Left renal cortex interstitium (tissue), 4 donors: Measurements from ENCODE around the gene EPC1. TPM values are rescaled to one million over a fixed set of nuclear protein-coding genes. Genes with fewer than 3 reads are reported as not detected.
"Not testable (repeated sequence)": the region's sequence is repeated elsewhere in the genome, so short reads cannot be mapped to it uniquely, and the experiment has no call there.

Source experiments
- DNase-seq, 4 donors: peaks; one replicate each; pipeline ENCODE4 v3.0.0-alpha.2; 2013; ENCODE audit warnings: low read depth in 4 of 4, low spot score in 2 of 4, missing footprints in 1 of 4
- polyA plus RNA-seq, 4 donors: library from polyadenylated mRNA; unstranded; fragments of 120-200 nt; gene quantifications; one replicate each; pipeline ENCODE4 v1.2.1, GENCODE V29; 2013; ENCODE audit not compliant: insufficient read length in 4 of 4

The EPC1 gene
- polyA plus RNA-seq, 4 donors: 52.5 to 73.5 (median 69.4) TPM

GRCh38 chr10:32298075-32298812 is 48.7 kb downstream of the EPC1 start:
- DNase-seq: no peak

- DNase-seq: no peak
Observed at GRCh38 chr10:32295027-32295426, 51.9 kb downstream of the EPC1 start.

- no peak for DNase-seq
Observed at GRCh38 chr10:32293581-32293980, 53.4 kb downstream of the EPC1 start.

DNA sequence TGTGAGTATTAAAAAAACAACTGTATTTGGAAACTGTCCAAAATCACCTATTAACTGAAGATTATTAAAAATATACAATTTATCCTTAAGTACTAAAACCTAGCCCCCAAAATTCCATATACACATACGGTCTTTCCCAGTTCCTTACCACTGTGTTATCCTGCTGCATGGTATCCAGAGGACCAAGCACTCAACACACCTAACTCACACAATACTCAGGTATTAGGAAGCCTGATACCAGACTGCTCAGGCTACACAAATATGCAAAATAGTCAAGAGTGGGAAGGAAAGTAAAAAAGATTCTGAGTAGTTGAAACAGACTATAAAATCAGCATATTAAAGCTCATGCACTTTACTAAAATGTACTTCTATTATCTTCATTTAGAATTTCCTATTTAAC is 67.2 kb downstream of the EPC1 start:
- no peak for DNase-seq

GRCh38 chr10:32273336-32273735 is 73.6 kb downstream of the EPC1 start:
- DNase-seq: no peak

GRCh38 chr10:32271617-32272016 is 75.3 kb downstream of the EPC1 start:
- DNase-seq: no peak

DNA sequence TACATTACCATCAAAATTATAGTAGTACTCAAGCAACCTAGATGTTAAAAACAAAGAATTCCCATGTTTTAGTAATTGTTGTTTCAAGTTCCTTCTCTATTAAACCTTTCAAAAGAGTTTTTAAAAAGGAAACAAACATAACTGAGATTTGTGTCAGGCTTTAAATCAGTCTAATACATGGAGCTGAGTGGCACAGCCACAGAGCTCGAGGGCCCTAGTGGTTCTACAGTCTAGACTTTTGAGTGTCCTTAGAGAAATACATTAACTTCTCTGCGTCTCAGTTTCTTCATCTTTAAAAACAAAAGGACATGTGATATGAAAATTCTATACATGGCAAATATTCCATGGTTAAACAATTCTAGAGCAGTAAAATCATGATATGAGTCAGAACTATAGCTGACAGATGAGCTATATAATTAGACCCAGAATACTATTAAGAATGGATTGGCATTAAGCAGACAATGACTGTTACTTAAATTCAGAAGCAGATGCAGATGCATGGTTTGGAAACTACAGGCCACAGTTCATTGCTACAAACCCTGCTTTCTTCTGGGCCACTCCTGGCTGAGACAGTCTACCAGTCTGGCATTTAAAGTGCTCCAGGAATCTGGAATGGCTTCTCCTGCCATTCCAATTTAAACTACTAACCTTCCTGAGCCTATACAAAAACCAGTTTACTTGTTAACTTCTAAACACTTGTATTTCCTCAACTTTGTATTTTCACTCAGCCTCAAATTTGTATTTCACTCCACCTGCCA is 77.4 kb downstream of the EPC1 start:
- DNase-seq: no peak

- DNase-seq: no peak
Observed at GRCh38 chr10:32268788-32269187, 78.2 kb downstream of the EPC1 start.

GRCh38 chr10:32266979-32267378 is 80.0 kb downstream of the EPC1 start:
- DNase-seq: no peak

DNA sequence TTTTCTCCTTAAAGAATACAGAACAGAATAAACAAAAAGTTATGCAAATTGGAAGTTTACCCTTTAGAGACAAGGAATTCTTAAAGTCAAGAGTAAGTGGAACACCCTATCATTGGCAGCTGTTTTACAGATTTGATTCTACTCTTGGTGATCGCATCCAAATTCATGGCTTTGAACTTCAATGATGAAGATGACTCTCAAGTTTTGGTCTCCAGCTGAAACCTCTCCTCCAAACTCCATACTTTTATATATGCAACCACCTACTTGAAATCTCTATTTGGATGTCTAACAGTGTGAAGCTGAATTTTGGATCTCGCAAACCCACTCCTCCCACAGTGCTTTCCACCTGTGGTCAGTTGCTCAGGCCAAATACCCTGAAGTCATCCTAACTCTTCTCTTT is 80.4 kb downstream of the EPC1 start:
- DNase-seq: no peak

DNA sequence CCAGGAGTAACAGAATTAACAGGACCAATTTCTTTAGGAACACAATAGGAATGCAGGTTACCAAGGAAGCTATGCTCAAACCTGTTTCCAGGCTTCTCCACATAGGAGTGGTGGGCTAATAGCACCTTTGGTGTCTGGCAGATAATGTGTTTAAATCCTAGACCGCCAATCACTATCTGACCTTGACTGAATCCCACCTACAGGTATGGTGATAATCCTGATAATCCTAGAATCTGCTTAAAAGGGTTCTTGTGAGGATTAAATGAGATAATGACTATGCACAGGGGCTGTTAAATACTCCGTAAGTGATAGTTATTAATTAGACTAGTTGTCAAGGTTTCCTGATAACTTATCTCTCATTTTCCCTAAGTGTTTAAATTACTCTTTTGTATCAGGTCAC is 81.2 kb downstream of the EPC1 start:
- DNase-seq: no peak

DNA sequence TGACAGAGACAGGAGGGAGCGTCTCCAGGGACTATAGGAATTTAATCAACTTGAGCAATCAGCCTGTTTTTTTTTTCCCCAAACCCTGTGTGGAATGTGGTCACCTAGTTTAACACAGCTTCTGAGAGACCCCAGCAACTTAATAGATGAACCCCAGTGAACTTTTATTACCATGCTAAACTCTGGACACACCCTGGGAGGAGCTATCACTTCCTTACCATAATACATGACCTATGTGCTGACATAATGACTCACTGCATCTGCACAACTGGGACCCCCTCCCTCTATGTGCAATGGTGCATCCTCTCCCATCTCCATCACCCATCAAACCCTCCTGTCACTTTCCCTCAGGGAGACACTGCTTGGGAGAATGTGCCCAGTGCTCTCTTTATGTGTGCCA is 83.7 kb downstream of the EPC1 start:
- DNase-seq: no peak

GRCh38 chr10:32259551-32259950 is 87.4 kb downstream of the EPC1 start:
- no peak for DNase-seq

GRCh38 chr10:32256613-32257437 is 90.1 kb downstream of the EPC1 start:
- peak; percentile 16 to 31 (median 24) for DNase-seq

- DNase-seq: no peak
Observed at GRCh38 chr10:32253821-32254220, 93.1 kb downstream of the EPC1 start.

- no peak for DNase-seq
Observed at GRCh38 chr10:32253276-32253675, 93.7 kb downstream of the EPC1 start.

GRCh38 chr10:32250489-32250888 is 96.5 kb downstream of the EPC1 start:
- not testable (repeated sequence) for DNase-seq

- no peak for DNase-seq
Observed at GRCh38 chr10:32246685-32247084, 100.3 kb downstream of the EPC1 start.

DNA sequence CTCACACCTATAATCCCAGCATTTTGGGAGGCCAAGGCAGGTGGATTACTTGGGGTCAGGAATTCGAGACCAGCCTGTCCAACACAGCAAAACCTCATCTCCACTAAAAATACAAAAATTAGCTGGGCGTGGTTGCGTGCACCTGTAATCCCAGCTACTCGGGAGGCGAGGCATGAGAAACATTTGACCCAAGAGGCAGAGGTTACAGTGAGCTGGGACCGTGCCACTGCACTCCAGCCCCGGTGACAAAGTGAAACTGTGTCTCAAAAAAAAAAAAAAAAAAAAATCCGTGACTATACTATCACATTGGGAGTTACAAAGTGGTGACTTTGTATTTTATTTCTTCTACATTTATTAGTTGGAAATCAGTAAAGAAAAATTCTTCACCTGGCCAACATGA is 101.2 kb downstream of the EPC1 start:
- DNase-seq: no peak

- no peak for DNase-seq
Observed at GRCh38 chr10:32244421-32245207, 102.3 kb downstream of the EPC1 start.

DNA sequence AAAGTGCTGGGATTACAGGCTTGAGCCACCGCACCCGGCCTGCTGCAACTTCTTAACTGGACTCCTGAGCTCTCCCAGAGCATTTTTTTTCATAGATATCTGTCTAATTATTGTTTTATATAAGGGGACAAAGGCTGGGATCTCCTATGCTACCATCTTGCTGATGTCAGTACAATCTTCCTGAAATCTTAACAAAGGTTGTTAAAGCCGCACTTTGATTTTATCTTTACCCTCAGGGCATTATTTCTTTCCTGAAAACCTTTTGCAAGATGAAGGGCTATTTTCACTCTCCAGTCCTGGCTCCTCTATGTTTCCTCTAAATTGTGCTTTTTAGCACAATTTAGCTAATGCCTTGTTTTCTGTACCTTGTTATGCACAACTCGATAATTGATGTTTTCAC is 102.9 kb downstream of the EPC1 start:
- DNase-seq: no peak
